ENCODE data around the gene DOCK9.

- no peak for TF ChIP-seq CTCF (IDR thresholded peaks at IDR 0.05)
- TF ChIP-seq POLR2A (IDR thresholded peaks at IDR 0.05) = no peak
Measured at GRCh38 chr13:98981369-98982080, 3.7 kb upstream of the DOCK9 start.

Measured in esophagus squamous epithelium (tissue), 4 donors.